Renal cortical epithelial cell (primary cell): ENCODE measurements around the gene CCDC57. TPM values are rescaled to one million over a fixed set of nuclear protein-coding genes. Genes with fewer than 3 reads are reported as not detected.
A peak's percentile ranks its signal among the peaks of the same experiment; 100 is the strongest.

Experiments
- DNase-seq: peaks from one replicate; pipeline ENCODE4 v3.0.0-alpha.2; 2011; ENCODE audit warnings: low read depth
- total RNA-seq: library from RNA; depleted of rRNA; stranded (reverse); fragments of >200 nt; gene quantifications from 2 replicates; pipeline ENCODE4 v1.2.3, GENCODE V29; 2014

CCDC57 gene
- total RNA-seq, 1 donor from 2014 or later, result 28.2 TPM

- no peak for DNase-seq
These were observed 23.7 kb upstream of the CCDC57 start for GRCh38 chr17:82236142-82236971.

DNA sequence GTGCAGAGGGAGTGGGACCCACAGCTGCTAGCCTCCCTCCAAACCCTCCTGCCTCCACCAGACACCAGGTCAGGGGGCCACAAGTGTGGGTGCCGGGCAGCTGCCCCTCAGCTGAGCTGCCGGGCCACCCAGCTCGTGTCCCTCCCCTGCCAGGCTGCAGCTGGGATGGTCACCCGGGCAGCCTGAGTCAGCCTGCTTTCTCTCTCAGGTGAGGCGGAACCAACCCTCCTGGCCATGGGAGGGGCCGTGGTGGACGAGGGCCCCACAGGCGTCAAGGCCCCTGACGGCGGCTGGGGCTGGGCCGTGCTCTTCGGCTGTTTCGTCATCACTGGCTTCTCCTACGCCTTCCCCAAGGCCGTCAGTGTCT lies 23.1 kb upstream of the CCDC57 start:
- no peak for DNase-seq

DNA sequence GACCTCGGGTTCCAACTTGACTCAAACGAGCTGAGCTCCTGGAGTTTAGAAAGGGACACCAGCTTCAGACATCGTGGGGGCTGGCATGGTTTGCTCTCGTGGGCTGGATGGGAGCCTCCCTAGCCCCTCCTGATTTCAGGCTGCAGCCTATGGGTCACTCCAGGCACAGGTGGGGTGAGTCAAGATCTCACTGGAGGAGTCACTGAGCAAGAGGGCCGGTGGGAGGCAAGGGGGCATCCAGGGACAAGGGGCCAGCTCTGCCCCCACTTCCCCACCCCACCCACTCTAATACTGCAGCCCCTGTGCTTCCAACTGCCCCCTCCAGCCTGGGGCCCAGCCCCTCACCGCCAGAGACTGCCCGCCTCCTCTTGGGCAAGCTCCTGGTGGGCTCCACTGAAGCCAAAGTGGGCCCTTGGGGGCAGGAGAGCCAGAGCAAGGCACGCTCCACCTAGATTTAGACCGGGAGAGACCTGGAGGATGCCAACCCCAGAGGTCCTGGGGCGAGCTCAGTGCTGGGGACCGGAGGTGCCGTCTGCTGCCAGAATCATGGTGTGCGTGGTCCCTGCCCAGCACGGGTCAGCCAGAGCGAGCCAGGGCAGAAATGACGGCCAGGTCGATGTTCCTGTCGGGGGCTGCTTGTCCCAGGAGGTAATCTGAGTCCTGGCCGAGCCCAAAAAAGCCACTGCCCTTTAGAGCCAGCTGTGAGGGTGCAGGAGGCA lies 22.6 kb upstream of the CCDC57 start:
- DNase-seq, result no peak

DNA sequence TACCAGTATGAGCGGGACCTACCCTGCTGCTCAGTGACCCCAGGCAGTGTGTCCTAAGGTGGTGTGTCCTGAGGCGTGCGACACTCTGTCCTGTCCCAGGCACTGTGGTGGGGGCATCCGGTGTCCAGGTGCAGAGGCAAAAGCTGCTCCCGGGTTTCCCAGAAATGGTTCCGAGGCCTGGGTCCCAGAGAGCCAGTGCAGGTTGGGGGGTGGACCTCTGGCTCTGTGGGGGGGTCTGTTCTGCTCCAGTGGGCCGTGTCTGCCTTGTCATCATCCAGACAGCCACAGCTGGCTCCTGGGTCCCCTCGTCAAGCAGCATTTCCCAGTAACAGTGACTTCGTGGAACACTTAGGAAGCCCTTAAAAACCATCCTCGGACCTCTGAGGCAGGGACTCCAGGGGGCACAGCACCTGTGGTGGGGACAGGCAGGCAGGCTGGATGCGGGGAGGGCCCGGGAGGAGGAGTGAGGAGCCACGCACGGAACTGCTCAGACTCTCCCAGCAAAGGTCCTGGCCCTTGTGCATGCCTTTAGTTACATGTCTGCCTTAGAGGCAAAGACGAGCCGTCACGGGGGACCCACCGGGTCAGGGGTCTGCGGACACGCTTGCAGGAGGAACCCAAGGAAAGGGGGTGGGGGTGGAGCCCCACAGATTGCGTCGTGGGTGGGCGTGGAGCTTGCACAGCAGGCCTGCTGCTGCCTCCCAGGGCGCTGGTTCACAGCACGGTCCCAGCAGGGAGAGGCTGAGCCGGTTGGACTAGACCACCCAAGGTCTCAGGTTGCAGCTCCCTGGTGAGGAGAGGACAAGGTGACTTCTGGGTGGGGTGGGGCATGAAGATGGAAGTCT lies 21.8 kb upstream of the CCDC57 start:
- no peak for DNase-seq

DNA sequence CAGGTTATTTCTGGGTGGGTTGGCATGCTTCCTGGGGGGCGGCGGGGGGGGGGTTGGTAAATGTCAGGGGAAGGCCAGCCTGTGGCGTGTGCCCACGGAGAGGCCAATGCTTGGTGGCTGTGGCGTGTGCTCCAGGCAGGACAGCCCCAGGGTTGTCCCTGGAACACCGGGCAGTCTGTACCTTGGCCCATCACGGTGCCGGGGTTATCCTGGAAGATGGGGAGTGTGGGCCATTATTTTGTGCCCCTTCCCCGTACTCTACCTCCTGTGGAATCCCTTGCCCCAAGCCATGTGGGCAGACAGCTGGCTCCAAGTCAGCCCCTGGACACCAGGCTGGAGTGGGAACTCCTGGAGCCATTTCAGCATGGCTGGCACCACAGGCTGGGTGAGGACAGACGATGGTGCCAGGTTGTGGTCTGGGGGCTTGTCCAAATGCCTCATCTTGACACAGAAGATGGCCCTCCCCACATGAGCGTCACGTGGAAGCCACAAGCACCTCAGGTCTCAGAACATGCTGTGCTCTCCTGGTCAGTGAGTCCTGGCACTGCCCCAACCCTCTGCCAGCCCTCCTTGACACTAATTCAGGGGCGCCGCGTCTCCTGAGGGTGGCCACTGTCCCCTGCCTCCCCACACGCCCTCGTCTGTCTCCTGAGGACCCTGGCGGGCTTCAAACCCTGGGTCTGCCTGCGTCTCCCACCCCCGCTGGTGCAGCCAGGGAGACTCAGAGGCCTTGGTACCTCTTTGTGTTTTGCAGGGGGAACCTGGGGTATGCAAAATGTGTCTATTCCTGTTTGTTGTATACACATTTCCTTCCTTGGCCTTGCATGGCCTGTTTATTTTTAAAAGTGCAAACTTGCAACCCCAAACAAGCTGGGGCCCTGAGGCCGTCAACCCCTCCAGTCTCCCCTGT lies 20.5 kb upstream of the CCDC57 start:
- no peak for DNase-seq

DNA sequence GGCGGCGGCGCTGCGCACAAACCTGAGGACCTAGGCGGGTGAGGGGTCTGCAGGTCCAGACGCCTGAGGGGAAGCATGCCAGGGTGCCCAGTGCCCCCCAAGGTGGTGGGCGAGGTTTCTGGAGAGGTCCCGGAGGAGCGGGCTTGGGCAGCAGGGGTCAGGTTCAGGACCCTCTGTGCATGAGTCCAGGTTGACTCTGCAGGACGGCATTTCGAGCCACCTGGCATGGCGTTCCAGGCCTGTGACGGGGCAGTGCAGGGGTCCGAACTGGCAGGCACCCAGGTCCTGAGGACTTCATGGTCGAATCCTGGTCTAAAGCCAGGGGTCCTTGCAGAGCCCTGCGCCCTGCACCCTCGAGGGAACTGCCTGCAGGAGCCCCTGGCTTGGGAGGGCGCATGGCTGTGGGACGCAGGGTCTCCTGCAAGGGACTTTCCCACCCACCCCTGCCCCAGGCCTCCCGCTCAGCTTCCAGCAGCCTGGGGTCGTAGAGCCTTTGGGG lies 19.7 kb upstream of the CCDC57 start:
- DNase-seq, result no peak

DNA sequence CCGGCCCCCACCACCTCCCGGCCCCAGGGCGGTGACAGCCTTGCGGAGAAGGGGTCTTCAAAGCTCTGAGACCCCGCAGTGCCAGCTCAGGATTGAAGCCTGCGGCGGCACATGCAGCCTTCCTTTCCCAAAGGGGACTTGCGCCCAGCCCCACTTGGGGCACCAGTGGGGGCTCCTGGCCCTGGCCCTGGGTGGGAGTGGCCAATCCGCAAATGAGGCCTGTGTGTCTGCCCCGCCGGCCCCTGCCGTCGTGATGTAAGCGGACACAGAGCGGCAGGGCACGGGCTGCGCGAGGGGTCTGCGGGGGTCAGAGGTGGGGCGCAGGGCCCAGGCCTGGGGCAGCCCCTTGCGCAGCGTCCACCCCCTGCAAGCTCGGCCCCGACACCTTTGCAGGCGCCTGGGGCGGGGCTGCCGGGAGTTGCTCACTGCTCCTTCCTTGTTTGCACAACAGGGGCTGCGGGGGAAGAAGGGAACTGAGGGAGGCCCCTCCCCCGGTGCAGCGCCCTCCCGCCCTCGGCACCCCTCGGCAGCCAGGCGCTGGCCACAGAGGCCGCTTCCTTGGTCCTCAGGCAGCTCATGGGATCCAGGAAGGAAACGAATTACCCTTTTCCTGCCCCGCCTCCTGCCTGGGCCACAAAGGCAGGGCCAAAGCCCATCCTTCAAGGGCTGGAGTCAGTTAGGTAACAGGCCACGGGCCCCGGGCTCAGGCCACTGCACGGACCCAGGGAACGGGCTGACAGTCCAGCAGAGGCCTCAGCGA lies 19.1 kb upstream of the CCDC57 start:
- DNase-seq, result peak; percentile 61

DNA sequence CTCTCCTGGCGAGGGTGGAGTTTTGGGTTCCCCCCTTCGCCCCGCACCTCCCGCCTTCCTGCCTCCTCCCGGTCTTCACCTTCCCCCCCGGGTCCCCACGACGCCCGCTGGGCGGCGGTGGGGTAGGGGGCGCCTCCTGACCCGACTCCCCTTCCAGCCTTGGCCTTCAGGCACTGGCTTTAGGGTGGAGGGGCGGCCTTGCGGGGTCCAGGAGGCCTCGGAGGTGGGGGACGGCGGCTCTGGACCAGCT lies 18.6 kb upstream of the CCDC57 start:
- DNase-seq, result no peak

DNA sequence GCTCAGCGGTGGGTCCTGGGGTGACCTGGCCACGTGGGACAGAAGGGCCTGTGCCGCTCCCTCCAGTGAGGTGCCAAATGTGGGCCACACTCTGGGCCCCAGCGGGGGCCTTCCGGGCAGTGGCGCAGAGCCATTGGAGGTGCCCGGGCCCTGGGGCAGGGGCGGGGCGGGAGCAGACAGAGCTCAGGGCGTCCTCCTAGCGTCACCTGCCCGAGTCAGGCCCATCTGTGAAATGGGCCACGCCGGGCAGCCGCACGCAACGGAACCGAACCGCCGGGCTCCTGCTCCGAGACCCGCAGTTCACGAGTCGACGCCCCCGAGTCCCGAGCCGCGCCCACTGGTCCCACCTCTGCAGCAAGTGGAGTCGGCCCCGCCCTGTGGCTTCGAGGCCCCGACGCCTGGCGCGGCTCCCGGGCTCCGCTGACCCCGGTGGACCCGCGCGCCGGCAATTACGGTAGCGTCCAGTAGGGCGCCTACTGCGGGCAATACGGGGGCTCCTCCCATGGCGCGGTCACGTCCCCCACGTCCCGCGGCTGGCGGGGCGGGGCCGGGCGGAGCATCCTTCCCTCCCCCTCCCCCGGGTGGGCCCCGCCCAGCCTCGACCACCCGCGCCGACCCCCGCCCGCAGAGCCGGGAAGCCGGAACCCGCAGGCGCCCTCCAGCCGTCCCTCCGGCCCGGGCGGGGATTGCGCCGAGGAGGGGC lies 18.1 kb upstream of the CCDC57 start:
- DNase-seq, result no peak

- DNase-seq, result no peak
These were observed 17.3 kb upstream of the CCDC57 start for GRCh38 chr17:82229698-82230608.

GRCh38 chr17:82228842-82229697 lies 16.4 kb upstream of the CCDC57 start, which contains the start of gene SLC16A3:
TSS of gene SLC16A3 (plus strand) at chr17:82229042. CDS start at chr17:82236009, 6,967 bp downstream.
- no peak for DNase-seq

GRCh38 chr17:82228278-82228841 lies 15.7 kb upstream of the CCDC57 start:
- no peak for DNase-seq

DNA sequence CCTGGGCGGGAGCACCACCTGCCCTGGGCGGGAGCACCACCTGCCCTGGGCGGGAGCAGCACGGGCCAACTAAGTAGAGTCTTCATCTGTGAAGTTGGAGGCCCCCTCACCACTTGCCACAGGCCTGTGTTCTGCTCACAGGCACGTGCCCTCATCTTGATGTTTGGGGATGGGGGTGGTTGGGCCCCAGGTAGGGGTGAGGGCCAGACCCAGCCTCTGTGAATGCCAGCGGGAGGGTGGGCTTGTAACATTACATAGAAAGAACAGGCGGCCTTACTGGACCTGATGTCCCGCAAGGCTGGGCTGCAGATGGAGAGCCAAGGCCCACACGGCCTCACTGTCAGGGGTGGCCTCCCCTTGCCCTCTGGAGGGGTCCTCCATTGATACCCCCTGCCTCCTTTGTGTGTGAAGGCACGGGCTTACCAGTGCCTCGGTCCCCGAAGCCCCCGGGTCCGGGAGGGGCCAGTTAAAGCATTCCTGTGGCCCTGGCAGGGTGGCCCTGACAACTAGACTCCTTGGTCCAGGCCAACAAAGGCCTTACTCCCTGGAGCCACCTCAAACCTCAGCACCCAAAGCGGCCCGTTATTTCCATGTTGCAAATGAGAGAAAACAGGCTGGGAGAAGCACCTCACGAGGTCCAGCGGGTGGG lies 15.1 kb upstream of the CCDC57 start:
- no peak for DNase-seq

DNA sequence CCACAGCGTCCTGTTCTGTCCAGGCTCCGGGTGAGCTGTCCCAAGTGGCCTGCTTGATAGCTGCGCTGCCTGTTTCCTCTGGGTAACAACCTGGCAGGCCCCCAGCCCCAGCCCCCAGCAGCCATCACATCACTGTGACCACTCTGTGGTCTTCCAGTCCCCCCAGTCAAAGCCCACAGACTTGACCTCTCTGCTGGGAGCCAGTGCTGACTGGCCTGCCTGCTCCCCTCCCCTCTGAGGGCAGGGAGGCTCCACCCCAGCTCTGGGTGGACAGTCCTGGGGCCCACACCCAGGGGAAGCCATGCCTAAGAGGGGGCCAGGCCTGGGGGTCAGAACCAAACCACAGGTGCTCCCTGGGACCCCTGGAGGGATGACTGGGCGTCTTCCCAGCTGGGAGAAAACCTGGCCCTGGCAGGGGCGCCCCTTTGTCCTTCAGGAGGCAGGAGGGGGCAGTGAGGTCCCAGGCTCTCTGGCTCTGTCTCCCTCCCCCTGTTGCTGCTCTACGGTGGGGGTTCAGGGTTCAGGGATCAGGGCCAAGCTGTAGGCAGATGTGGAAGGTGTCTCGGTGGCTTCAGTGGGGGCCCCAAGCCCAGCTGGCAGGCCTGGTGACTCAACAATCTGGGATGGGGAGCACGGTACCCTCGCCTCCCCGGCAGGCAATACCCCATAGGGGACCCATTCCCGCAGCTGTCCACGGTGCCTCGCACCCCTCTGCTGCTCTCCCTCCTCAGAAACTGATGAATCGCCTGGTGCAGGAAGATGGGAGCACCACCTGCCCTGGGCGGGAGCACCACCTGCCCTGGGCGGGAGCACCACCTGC lies 14.4 kb upstream of the CCDC57 start:
- DNase-seq, result no peak

DNA sequence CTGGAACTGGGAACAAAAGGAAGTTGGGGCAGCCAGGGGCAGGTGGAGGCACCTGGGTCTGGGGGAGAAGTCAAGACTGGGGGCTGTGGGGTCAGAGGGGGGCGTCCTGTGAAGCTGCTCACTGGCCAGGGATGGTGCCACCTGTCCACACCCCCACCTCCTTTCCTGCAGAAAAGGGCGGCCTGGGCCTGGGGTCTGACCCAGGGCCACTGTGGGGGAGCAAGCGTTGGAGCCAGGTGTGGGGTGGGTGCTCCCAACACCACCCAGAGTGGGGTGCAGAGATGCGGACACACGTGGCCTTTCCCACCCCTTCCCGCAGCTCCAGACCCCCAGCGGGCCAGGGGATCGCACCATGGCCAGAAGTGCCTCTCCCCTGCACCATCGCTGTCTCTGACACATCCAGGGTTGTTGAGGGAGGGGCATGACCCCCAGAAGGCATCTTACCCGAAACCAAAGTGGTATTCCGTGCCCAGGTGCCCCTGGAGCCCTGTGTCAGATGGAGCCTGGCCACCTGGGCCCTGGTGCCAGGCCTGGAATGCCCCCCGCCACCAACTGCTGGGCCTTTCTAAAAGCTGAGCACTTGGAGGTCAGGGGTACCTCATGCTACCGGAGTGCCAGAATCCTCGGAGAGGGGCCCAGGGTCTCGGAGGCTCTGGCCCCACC lies 13.6 kb upstream of the CCDC57 start:
- DNase-seq, result no peak
